ENCODE data around the gene PTPRN2.

Gene PTPRN2

GRCh38 chr7:158263964-158264748 lies 323.5 kb downstream of the PTPRN2 start:
- no peak for TF ChIP-seq CTCF (IDR thresholded peaks at IDR 0.05; ENCODE audit: low read depth, low read length, missing control alignments)
- H3K4me3 ChIP-seq (ENCODE audit: low read depth, low read length), result no peak overlapping the region
- DNase-seq (ENCODE audit: low read depth), result no peak

GRCh38 chr7:158263110-158263963 lies 324.3 kb downstream of the PTPRN2 start:
- no peak for TF ChIP-seq CTCF (IDR thresholded peaks at IDR 0.05; ENCODE audit: low read depth, low read length, missing control alignments)
- DNase-seq (ENCODE audit: low read depth), result no peak
- no peak overlapping the region for H3K4me3 ChIP-seq (ENCODE audit: low read depth, low read length)

- no peak overlapping the region for H3K4me3 ChIP-seq (ENCODE audit: low read depth, low read length)
- TF ChIP-seq CTCF (IDR thresholded peaks at IDR 0.05; ENCODE audit: low read depth, low read length, missing control alignments), result no peak
- DNase-seq (ENCODE audit: low read depth), result no peak
Measured at GRCh38 chr7:158262284-158263109, 325.1 kb downstream of the PTPRN2 start.

GRCh38 chr7:158261362-158262235 lies 326.0 kb downstream of the PTPRN2 start:
- no peak overlapping the region for H3K4me3 ChIP-seq (ENCODE audit: low read depth, low read length)
- no peak for TF ChIP-seq CTCF (IDR thresholded peaks at IDR 0.05; ENCODE audit: low read depth, low read length, missing control alignments)
- no peak for DNase-seq (ENCODE audit: low read depth)

GRCh38 chr7:158260567-158261361 lies 326.9 kb downstream of the PTPRN2 start:
- no peak for TF ChIP-seq CTCF (IDR thresholded peaks at IDR 0.05; ENCODE audit: low read depth, low read length, missing control alignments)
- H3K4me3 ChIP-seq (ENCODE audit: low read depth, low read length), result no peak overlapping the region
- no peak for DNase-seq (ENCODE audit: low read depth)
